ENCODE results near the gene UACA.

DNA sequence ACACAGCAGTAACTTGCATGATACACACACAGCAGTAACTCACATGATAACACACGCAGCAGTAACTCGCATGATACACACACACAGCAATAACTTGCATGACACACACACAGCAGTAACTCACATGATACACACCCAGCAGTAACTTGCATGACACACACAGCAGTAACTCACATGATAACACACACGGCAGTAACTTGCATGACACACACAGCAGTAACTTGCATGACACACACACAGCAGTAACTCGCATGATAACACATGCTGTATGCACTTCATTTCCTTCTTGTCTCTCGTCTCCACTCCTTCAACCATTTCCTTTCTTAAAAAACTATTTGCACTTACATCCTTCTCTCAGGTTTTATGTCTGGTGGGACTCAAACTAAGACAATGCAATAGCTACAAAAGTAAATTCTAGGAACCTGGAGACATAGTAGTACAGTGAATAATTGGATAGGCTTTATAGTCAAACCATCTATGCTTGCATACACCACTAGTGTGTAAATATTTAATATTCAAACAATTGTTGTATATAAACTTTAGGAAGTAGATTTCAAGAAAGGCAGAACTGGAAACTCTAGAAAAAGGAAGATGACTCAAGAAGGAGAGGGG is 130.8 kb downstream of the UACA start:
- TF ChIP-seq SP1 (IDR thresholded peaks at IDR 0.05) (no peak), ELF4 (IDR thresholded peaks at IDR 0.05) (no peak), BHLHE40 (IDR thresholded peaks at IDR 0.05; ENCODE audit: borderline replicate concordance) (no peak), FOXK2 (IDR thresholded peaks at IDR 0.05) (no peak), SUZ12 (IDR thresholded peaks at IDR 0.05) (no peak), ZNF384 (IDR thresholded peaks at IDR 0.05) (no peak), ARNT (IDR thresholded peaks at IDR 0.05) (no peak)

Data from HEK293T (cell line).